ENCODE results near the gene RNGTT.
"Not testable (repeated sequence)": the region's sequence is repeated elsewhere in the genome, so short reads cannot be mapped to it uniquely, and the experiment has no call there.

RNGTT gene

DNA sequence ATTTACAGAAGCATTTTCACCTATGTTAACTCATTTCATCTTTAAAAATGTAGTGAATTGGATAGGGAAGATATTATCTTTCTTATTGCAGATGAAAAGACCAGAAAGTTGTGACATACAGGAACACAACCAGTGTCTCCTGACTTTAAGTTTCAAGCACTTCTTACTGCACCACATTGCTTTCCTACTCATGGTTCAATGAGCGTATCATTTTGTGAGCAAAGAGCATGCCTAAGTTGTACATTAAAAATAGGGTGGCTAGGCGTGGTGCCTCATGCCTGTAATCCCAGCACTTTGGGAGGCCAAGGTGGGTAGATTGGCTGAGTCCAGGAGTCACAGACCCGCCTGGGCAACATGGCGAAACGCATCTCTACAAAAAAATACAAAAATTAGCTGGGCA, 21.2 kb upstream of the RNGTT start:
- Mint-ChIP-seq H3K4me3 (no peak overlapping the region), H3K36me3 (no peaks in the 10 kb centered on the region), H3K27me3 (no peaks in the 10 kb centered on the region), H3K27ac (no peak overlapping the region), H3K9me3 (no peaks in the 10 kb centered on the region), H3K4me1 (no peaks in the 10 kb centered on the region)
- DNase-seq (no peak), ATAC-seq (replicated peaks) (no peak)

DNA sequence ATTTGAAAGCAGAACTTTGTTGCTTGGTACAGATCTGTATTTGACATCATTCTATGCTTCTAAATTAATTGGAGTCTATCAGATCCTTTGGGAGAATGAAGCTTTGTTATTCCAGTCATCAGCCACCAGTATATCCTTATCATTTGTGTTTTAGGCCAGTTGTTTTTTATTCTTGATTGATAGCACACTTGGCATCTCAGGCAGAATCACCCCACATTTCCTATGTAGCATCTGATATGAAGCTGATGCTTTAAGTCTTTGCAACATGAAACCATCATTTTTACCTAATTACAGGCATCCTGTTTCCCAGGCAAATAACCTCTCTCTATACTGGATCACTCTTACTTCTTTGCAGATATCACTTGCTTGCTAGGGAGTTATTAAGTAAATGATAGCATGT, 20.7 kb upstream of the RNGTT start:
- no peak overlapping the region for H3K27ac Mint-ChIP-seq
- H3K4me3 Mint-ChIP-seq, result no peak overlapping the region
- no peak for DNase-seq
- no peak for ATAC-seq (replicated peaks)
- H3K9me3 Mint-ChIP-seq, result no peaks in the 10 kb centered on the region
- no peaks in the 10 kb centered on the region for H3K4me1 Mint-ChIP-seq
- no peaks in the 10 kb centered on the region for H3K27me3 Mint-ChIP-seq
- no peaks in the 10 kb centered on the region for H3K36me3 Mint-ChIP-seq

DNA sequence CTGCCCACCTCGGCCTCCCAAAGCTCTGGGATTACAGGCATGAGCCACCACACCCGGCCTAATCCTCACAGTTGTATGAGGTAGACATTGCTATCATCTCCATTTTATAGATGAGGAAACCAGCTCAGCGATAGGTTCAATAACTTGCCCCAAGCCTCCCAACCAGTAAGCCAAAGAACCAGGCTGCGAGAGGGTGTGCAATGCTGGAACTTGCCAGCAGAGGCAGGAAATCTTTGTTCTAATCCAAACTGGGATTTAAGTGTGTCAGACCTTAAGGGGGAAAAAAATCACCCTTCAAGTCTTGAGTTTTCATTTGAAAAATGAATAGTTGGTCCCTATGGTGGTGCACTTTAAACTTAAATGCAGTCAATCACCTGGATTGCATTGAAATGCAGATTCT, 20.1 kb upstream of the RNGTT start:
- no peak for DNase-seq
- no peaks in the 10 kb centered on the region for H3K27me3 Mint-ChIP-seq
- H3K4me3 Mint-ChIP-seq, result no peak overlapping the region
- no peaks in the 10 kb centered on the region for H3K9me3 Mint-ChIP-seq
- ATAC-seq (replicated peaks), result no peak
- H3K4me1 Mint-ChIP-seq, result no peaks in the 10 kb centered on the region
- no peaks in the 10 kb centered on the region for H3K36me3 Mint-ChIP-seq
- H3K27ac Mint-ChIP-seq, result no peak overlapping the region

DNA sequence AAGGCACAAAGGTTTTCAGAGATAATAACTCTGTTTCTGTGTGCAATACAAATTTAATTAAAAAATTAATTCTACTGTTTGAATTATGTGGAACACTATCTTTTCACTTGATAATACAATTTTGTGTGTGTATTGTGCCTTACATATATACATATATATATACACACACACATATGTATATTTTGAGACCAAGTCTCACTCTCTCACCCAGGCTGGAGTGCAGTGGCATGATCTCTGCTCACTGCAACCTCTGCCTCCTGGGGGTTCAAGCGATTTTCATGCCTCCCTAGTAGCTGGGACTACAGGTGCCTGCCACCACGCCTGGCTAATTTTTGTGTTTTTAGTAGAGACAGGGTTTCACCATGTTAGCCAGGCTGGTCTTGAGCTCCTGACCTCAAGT, 19.7 kb upstream of the RNGTT start:
- ATAC-seq (replicated peaks); DNase-seq; H3K4me1 Mint-ChIP-seq; H3K27ac Mint-ChIP-seq; H3K27me3 Mint-ChIP-seq; H3K36me3 Mint-ChIP-seq; H3K4me3 Mint-ChIP-seq; H3K9me3 Mint-ChIP-seq: not testable (repeated sequence)

DNA sequence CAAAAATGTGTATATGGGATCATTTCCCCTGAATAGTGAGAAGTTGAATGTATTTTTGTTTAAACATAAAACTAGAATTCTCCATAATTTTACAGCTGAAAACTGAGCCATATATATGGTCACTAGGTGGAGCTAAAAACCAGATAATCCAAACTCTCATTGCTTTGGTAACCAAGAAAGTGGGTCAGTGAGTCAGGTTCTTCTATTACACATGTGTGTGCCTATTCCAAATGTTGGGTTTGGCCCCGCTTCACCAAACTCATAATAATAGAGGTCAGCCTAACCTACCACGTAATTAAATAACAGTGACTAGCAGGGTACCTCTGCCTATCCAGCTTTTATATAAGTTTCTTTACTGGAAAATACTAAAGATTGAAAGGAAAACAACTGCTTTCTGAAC, 19.3 kb upstream of the RNGTT start:
- DNase-seq, result no peak
- no peaks in the 10 kb centered on the region for H3K9me3 Mint-ChIP-seq
- no peaks in the 10 kb centered on the region for H3K36me3 Mint-ChIP-seq

DNA sequence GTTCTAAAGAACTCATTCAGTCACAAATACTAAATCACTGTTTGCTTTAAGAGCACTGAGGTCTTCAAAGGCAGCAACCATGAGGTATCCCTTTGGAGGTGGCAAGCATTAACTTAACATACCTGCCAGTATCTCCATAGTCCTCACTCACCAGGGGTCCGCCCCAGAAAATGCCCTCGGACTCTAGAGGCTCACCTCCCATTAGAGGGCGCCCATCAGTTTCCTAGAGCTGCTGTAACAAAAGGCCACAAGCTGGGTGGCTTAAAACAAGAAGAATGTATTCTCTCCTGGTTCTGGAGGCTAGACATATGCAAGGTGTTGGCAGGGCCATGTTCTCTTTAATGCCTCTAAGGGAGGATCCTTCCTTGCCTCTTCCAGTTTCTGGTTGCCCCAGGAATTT, 12.0 kb upstream of the RNGTT start:
- H3K27me3 Mint-ChIP-seq, result no peaks in the 10 kb centered on the region
- ATAC-seq (replicated peaks) (no peak), DNase-seq (no peak)
- H3K36me3 Mint-ChIP-seq, result peaks cover 0 to 3% of the 10 kb centered on the region in 2 donors
- H3K4me3 Mint-ChIP-seq, result no peak overlapping the region
- no peaks in the 10 kb centered on the region for H3K4me1 Mint-ChIP-seq
- H3K27ac Mint-ChIP-seq, result no peak overlapping the region
- H3K9me3 Mint-ChIP-seq, result no peaks in the 10 kb centered on the region

More for the DNA sequence above, 19.3 kb upstream of the RNGTT start:
- H3K27ac Mint-ChIP-seq, result no peak overlapping the region
- no peaks in the 10 kb centered on the region for H3K27me3 Mint-ChIP-seq
- no peaks in the 10 kb centered on the region for H3K4me1 Mint-ChIP-seq
- peak; percentile 83 to 88 for ATAC-seq (replicated peaks)
- H3K4me3 Mint-ChIP-seq, result no peak overlapping the region

DNA sequence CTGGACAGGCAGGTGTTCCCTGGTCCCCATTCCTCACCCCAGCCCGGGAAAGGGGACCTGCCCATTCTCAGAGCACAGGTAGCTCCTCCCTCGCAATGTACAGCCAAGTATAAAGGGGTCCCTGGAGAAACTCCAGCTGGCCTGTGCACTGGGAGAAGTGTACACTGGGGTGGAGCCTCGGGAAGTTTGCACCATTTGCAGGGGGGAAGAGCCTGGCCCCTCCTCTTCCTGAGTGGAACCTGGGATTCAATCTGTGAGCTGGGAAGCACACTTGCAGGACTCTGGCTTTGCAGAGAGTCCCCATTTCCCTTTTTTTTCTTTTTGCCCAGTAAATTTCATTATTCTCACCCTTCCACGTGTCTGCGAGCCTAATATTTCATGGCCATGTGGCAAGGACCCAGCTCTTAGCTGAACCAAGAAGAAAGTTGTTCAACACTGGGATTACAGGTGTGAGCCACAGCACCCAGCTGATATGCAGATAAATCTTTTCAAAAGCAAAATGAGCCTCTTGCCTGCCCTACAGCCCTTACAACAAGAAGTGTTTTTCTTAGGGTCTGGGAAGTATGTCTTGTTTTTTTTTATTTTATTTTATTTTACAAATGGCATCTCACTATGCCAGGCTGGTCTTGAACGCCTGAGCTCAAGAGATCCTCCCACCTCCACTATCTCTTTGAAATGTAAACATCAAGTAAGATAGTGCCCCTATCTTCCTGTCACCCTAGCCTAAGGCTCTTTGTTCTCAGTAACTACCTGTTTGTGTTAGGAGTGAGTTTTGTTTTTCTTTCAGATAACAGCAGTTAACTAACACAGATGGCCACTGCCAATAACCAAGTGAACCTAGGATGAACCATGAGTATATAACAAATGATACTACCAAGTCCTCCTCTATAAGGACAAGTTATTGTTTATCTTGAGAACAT, 9.3 kb upstream of the RNGTT start:
- no peak overlapping the region for H3K4me3 Mint-ChIP-seq
- H3K36me3 Mint-ChIP-seq, result peaks cover 4 to 7% of the 10 kb centered on the region in 2 donors
- H3K27ac Mint-ChIP-seq, result no peak overlapping the region
- H3K4me1 Mint-ChIP-seq, result no peaks in the 10 kb centered on the region
- H3K27me3 Mint-ChIP-seq, result no peaks in the 10 kb centered on the region
- H3K9me3 Mint-ChIP-seq, result peaks cover 7 to 8% of the 10 kb centered on the region in 2 donors
- no peak for DNase-seq
- no peak for ATAC-seq (replicated peaks)

DNA sequence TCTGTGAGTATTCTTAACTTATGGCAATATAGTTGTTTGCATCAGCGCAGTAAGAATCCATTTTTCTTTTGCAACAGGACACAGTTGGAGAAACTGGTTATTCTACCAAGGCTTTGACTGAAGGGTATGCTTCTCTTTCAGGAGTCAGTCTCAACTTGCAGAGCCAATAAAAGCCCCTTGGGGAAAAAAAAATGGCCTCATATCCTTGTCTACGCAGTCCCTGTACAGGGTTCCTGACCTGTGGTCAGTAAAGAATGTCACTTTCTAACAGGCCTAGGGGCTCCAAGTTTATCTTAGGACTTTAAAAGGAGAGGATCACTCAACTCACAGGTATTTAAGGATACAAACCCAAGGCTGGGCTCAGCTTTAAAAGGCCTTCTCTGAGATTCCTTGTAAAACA, 6.9 kb upstream of the RNGTT start:
- no peaks in the 10 kb centered on the region for H3K27me3 Mint-ChIP-seq
- peaks cover 4 to 13% of the 10 kb centered on the region in 2 donors for H3K36me3 Mint-ChIP-seq
- H3K9me3 Mint-ChIP-seq, result peaks cover 9 to 12% of the 10 kb centered on the region in 2 donors
- no peaks in the 10 kb centered on the region for H3K4me1 Mint-ChIP-seq
- no peak for ATAC-seq (replicated peaks)
- H3K4me3 Mint-ChIP-seq, result no peak overlapping the region
- DNase-seq, result no peak
- H3K27ac Mint-ChIP-seq, result no peak overlapping the region

DNA sequence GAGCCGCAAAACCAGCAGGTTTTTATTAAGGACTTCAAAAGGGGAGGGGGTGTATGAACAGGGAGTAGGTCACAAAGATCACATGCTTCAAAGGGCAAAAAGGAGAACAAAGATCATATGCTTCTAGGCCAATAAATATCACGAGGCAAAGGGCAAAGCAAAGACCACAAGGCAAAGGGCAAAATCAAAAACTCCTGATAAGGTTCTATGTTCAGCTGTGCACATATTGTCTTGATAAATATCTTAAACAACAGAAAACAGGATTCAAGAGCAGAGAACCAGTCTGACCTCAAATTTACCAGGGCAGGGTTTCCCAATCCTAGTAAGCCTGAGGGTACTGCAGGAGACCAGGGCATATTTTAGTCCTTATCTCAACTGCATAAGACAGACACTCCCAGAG, 5.8 kb upstream of the RNGTT start:
- H3K4me1 Mint-ChIP-seq; ATAC-seq (replicated peaks); DNase-seq; H3K27ac Mint-ChIP-seq; H3K4me3 Mint-ChIP-seq; H3K27me3 Mint-ChIP-seq: not testable (repeated sequence)
- H3K9me3 Mint-ChIP-seq, result peaks cover 12 to 14% of the 10 kb centered on the region in 2 donors
- H3K36me3 Mint-ChIP-seq, result peaks cover 4 to 13% of the 10 kb centered on the region in 2 donors

DNA sequence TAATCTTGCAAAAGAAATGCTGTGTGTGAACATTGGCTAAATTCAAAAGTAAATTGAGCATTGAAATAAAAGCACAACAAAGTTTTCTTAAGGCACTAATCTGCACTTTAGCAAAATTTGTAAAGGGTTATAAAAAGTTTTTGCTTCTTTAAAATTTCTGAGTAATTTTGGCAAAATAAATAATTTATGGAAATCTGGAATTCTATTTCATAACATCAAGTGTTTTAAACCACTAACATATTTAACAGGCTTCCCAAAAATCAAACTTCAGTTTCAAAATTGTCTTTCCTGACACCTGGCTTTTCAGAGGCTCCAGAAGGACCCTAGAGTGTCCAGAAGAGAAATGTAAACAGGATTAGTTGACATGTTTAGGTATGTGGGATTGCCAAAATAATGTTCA, 4.5 kb upstream of the RNGTT start:
- H3K4me1 Mint-ChIP-seq, result peaks cover 13 to 17% of the 10 kb centered on the region in 2 donors

DNA sequence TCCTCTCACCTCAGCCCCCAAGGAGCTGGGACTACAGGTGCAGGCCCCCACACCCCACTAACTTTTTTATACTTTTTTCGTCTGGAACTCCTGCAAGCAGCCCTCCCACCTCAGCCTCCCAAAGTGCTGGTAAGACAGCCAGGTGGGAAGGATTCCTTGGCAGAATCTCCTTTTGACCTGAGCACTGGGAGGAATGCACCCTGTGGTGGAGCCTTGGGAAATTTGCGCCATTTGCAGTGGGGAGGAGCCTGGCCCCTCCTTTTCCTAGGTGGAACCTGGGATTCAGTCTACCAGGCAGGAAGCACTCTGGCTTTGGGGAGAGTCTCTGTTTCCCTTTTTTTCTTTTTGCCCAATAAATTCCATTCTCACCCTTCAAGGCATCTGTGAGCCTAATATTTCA, 2.3 kb upstream of the RNGTT start:
- Mint-ChIP-seq H3K4me3 (no peak overlapping the region), H3K4me1 (peaks cover 16 to 19% of the 10 kb centered on the region in 2 donors), H3K27me3 (no peaks in the 10 kb centered on the region), H3K9me3 (peaks cover 12 to 14% of the 10 kb centered on the region in 2 donors), H3K36me3 (peaks cover 4 to 20% of the 10 kb centered on the region in 2 donors), H3K27ac (no peak overlapping the region)
- no peak for ATAC-seq (replicated peaks)
- no peak for DNase-seq

More for the DNA sequence above, 4.5 kb upstream of the RNGTT start:
- ATAC-seq (replicated peaks) (no peak), DNase-seq (no peak)
- Mint-ChIP-seq H3K36me3 (peaks cover 4 to 22% of the 10 kb centered on the region in 2 donors), H3K27me3 (no peaks in the 10 kb centered on the region), H3K4me3 (no peak overlapping the region), H3K27ac (no peak overlapping the region), H3K9me3 (peaks cover 12 to 14% of the 10 kb centered on the region in 2 donors)

DNA sequence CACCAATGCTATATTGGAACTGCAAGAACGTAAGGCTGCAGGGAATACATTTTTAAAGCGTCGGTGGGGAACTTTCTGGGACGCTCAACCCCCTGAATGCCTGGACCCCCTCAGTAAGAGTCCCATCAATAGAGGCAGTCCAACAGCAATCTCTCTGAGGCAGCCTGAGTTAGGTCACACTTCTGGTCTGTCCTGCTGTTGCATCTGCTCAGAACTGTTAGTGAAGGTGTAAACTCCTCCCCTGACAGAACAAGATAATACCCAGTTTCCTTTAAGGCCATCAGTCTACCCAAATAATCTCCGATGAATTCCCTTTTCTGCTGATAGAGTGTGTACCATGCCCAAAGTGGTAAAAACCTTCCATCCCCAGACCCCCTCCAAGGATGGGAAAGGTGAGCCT, 1.1 kb upstream of the RNGTT start:
- DNase-seq, result no peak
- peaks cover 9 to 12% of the 10 kb centered on the region in 2 donors for H3K9me3 Mint-ChIP-seq
- H3K27ac Mint-ChIP-seq, result peak overlapping the region; percentile 59
- peaks cover 4 to 25% of the 10 kb centered on the region in 2 donors for H3K36me3 Mint-ChIP-seq
- H3K4me1 Mint-ChIP-seq, result peaks cover 20 to 30% of the 10 kb centered on the region in 2 donors
- no peaks in the 10 kb centered on the region for H3K27me3 Mint-ChIP-seq
- peak overlapping the region; percentile 67 to 99 for H3K4me3 Mint-ChIP-seq
- ATAC-seq (replicated peaks), result no peak

DNA sequence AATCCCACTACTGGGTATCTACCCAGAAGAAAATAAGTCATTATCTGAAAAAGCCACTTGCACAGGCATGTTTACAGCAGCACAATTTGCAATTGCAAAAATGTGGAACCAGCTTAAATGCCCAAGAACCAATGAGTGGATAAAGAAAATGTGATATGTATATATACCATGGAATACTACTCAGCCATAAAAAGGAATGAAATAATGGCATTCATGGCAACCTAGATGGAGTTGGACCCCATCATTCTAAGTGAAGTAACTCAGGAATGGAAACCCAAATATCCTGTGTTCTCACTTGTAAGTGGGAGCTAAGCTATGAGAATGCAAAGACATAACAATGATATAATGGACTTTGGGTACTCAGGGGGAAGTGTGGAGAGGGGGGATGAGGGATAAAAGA, 4.6 kb downstream of the RNGTT start:
- Mint-ChIP-seq H3K27me3 (no peaks in the 10 kb centered on the region), H3K36me3 (peaks cover 17 to 53% of the 10 kb centered on the region in 2 donors), H3K4me3 (no peak overlapping the region), H3K27ac (no peak overlapping the region), H3K9me3 (peaks cover 0 to 11% of the 10 kb centered on the region in 2 donors), H3K4me1 (peaks cover 32 to 44% of the 10 kb centered on the region in 2 donors)
- no peak for ATAC-seq (replicated peaks)
- no peak for DNase-seq

DNA sequence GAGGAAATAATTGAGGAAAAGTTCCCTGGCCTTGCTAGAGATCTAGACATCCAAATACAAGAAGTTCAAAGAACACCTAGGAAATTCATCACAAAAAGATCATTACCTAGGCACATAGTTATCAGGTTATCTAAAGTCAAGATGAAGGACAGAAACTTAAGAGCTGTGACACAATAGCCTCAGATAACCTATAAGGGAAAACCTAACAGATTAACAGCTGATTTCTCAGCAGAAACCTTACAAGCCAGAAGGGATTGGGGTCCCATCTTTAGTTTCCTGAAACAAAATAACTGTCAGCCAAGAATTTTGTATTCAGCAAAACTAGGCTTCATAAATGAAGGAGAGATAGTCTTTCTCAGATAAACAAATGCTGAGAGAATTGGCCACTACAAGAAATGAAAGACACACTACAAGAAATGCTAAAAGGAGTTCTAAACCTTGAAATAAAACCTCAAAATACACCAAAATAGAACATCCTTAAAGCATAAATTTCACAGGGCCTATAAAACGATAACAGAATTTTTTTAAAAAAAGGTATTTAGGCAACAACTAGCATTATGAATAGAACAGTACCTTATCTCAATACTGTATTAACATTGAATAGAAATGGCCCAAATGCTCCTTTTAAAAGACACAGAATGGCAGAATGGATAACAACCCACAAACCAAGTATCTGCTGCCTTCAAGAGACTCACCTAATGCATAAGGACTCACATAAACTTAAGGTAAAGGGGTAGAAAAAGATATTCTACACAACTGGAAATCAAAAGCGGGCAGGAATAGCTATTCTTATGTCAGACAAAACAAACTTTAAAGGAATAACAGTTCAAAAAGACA, 9.7 kb downstream of the RNGTT start:
- ATAC-seq (replicated peaks) (no peak), DNase-seq (no peak)
- Mint-ChIP-seq H3K27ac (no peak overlapping the region), H3K4me1 (peaks cover 18 to 23% of the 10 kb centered on the region in 2 donors), H3K36me3 (peaks cover 47 to 65% of the 10 kb centered on the region in 2 donors), H3K9me3 (peaks cover 0 to 17% of the 10 kb centered on the region in 2 donors), H3K27me3 (no peaks in the 10 kb centered on the region), H3K4me3 (no peak overlapping the region)
